ENCODE measurements around the gene HTRA3.

DNA sequence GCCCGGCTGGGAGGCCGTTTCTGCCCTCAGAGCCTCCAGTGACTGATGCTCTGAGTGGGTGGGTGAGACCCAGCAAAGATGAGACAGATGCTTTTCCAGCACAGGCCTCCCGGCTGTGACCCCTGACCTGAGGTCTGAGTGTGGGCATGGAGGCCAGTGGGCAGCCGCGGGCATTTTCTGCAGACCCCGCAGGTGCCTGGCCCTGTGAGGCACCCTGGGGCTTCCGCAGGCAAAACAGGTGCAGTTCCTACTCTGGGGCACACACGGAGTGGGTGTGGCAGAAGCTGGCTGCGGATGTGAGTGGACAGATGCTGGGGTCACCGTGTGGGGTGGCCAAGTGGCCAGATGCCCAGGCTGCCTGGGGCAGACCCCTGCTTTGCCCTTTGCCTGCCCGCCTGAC, 14.8 kb downstream of the HTRA3 start:
- TF ChIP-seq, protein P1, sequence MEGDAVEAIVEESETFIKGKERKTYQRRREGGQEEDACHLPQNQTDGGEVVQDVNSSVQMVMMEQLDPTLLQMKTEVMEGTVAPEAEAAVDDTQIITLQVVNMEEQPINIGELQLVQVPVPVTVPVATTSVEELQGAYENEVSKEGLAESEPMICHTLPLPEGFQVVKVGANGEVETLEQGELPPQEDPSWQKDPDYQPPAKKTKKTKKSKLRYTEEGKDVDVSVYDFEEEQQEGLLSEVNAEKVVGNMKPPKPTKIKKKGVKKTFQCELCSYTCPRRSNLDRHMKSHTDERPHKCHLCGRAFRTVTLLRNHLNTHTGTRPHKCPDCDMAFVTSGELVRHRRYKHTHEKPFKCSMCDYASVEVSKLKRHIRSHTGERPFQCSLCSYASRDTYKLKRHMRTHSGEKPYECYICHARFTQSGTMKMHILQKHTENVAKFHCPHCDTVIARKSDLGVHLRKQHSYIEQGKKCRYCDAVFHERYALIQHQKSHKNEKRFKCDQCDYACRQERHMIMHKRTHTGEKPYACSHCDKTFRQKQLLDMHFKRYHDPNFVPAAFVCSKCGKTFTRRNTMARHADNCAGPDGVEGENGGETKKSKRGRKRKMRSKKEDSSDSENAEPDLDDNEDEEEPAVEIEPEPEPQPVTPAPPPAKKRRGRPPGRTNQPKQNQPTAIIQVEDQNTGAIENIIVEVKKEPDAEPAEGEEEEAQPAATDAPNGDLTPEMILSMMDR (conservative IDR thresholded peaks at IDR 0.05; ENCODE audit: low read depth, low read length) = no peak
- TF ChIP-seq EZH2 (IDR thresholded peaks at IDR 0.05; ENCODE audit: borderline replicate concordance, low read depth, low read length, poor library complexity, severe bottlenecking) = no peak
